ENCODE measurements around the gene MEGF6.

Gene MEGF6

DNA sequence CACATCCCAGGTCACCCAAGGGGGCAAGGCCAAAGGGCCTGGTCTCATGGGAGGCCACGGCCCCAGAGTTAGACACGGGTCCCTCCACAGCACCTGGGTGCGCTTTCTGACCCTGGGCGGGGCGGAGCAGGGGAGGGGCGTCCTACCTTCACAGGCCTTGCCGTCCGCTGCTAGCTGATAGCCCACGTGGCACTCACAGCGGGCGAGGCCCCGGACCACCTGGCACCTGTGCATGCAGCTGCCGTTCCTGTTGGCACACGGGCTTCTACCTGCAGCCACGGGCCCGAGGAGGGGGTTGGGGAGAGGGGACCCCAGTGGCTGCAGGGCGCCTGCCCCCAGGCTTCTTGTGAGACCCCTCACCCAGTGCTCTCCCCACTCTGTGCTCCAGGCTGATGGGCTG, 96.9 kb downstream of the MEGF6 start:
- no peaks in the 10 kb centered on the region for H3K27me3 ChIP-seq (ENCODE audit: insufficient read depth, low read depth, severe bottlenecking)
- H3K27ac ChIP-seq: no peak overlapping the region
- no peak overlapping the region for H3K4me3 ChIP-seq (ENCODE audit: low read depth, low read length)
- TF ChIP-seq CTCF (IDR thresholded peaks at IDR 0.05; ENCODE audit: low read depth, low read length): no peak
- H3K36me3 ChIP-seq: no peaks in the 10 kb centered on the region; the same call in 1 of the 2 replicates
- DNase-seq: no peak
- H3K9me3 ChIP-seq (ENCODE audit: severe bottlenecking): no peaks in the 10 kb centered on the region

GRCh38 chr1:3511856-3512255, 99.5 kb downstream of the MEGF6 start:
- TF ChIP-seq CTCF (IDR thresholded peaks at IDR 0.05; ENCODE audit: low read depth, low read length): no peak
- no peaks in the 10 kb centered on the region for H3K9me3 ChIP-seq (ENCODE audit: severe bottlenecking)
- H3K36me3 ChIP-seq: no peaks in the 10 kb centered on the region
- no peaks in the 10 kb centered on the region for H3K27me3 ChIP-seq (ENCODE audit: insufficient read depth, low read depth, severe bottlenecking)
- no peak overlapping the region for H3K27ac ChIP-seq
- no peak overlapping the region for H3K4me3 ChIP-seq (ENCODE audit: low read depth, low read length)
- no peak for DNase-seq

DNA sequence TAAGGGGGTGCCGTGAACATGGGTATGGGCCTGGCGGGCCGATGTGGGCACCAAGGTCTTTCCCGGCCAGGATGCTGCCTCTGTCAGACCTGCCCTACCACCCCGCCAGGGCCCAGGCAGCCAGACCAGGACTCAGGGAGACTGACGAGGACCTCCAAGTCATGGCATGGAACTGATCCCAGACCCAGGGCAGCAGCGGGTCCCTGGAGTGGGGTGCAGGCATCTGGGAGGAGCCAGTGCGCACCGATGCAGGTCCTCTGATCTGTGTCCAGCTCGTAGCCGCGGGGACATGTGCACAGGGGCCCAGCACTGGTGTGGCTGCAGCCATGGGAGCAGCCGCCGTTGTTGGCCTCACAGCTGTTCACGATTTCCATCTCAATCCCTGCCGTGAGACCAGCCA, 100.0 kb downstream of the MEGF6 start:
- DNase-seq: no peak
- Histone ChIP-seq H3K9me3 (ENCODE audit: severe bottlenecking) (no peaks in the 10 kb centered on the region), H3K36me3 (no peaks in the 10 kb centered on the region), H3K27me3 (ENCODE audit: insufficient read depth, low read depth, severe bottlenecking) (no peaks in the 10 kb centered on the region), H3K27ac (no peak overlapping the region), H3K4me3 (ENCODE audit: low read depth, low read length) (no peak overlapping the region)
- TF ChIP-seq CTCF (IDR thresholded peaks at IDR 0.05; ENCODE audit: low read depth, low read length): no peak

DNA sequence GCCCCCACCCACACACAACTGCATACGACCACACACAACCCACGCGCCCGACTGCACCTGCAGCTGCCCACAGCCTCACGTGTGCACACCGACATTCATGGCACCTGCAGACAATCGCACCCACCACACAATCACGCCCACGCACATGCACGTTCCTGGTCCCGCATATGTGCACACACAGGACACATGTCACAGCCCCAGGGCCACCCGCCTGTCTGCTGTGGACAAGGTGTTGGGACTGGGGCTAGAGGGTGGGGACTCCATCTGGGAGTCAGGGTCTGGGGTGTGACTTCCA, 100.4 kb downstream of the MEGF6 start:
- Histone ChIP-seq H3K27me3 (ENCODE audit: insufficient read depth, low read depth, severe bottlenecking) (no peaks in the 10 kb centered on the region), H3K27ac (no peak overlapping the region), H3K9me3 (ENCODE audit: severe bottlenecking) (no peaks in the 10 kb centered on the region), H3K4me3 (ENCODE audit: low read depth, low read length) (no peak overlapping the region), H3K36me3 (no peaks in the 10 kb centered on the region)
- no peak for TF ChIP-seq CTCF (IDR thresholded peaks at IDR 0.05; ENCODE audit: low read depth, low read length)
- DNase-seq: no peak

DNA sequence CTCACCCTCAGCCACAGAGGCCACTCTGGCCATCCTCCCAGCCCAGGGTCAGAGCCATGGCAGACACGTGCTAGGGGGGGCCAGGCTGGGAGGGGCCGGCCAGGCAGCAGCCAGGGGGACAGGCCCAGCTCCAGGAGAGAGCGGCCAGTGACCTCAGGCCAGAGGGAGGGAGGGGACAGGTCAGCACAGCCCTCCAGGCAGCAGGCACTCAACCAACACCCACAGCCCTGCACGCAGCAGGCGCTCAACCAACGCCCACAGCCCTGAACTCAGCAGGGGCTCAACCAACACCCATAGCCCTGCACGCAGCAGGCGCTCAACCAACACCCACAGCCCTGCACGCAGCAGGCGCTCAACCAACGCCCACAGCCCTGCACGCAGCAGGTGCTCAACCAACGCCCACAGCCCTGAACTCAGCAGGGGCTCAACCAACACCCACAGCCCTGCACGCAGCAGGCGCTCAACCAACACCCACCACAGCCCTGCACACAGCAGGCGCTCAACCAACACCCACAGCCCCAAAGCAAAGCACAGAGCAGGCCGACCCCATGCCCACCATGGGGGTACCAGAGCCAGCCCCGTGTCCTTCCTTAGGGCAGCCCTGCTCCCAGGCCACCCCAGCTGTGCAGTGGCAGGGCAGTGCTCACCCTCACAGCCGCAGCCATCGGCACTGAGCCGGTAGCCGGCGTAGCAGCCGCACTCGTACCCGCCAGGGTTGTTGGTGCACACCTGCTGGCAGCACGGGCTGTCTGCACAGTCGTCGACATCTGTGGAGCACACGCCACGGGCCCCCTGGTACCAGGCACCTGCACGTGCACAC, 101.0 kb downstream of the MEGF6 start:
- no peak for DNase-seq
- Histone ChIP-seq H3K36me3 (no peaks in the 10 kb centered on the region), H3K9me3 (ENCODE audit: severe bottlenecking) (no peaks in the 10 kb centered on the region), H3K27ac (no peak overlapping the region), H3K4me3 (ENCODE audit: low read depth, low read length) (no peak overlapping the region), H3K27me3 (ENCODE audit: insufficient read depth, low read depth, severe bottlenecking) (no peaks in the 10 kb centered on the region)
- TF ChIP-seq CTCF (IDR thresholded peaks at IDR 0.05; ENCODE audit: low read depth, low read length): no peak

- TF ChIP-seq CTCF (IDR thresholded peaks at IDR 0.05; ENCODE audit: low read depth, low read length): no peak
- H3K36me3 ChIP-seq: no peaks in the 10 kb centered on the region
- DNase-seq: no peak
- no peak overlapping the region for H3K4me3 ChIP-seq (ENCODE audit: low read depth, low read length)
- H3K9me3 ChIP-seq (ENCODE audit: severe bottlenecking): no peaks in the 10 kb centered on the region
- H3K27ac ChIP-seq: no peak overlapping the region
- H3K27me3 ChIP-seq (ENCODE audit: insufficient read depth, low read depth, severe bottlenecking): no peaks in the 10 kb centered on the region
Observed at GRCh38 chr1:3509721-3510120, 101.6 kb downstream of the MEGF6 start.

All from WERI-Rb-1 (cell line).